ENCODE results near the gene GAGE12J. TPM values are rescaled to one million over a fixed set of nuclear protein-coding genes. Genes with fewer than 3 reads are reported as not detected.
A peak's percentile ranks its signal among the peaks of the same experiment; 100 is the strongest.

The GAGE12J gene
- total RNA-seq, 1 experiment from 2014 or later, result not detected

- Histone ChIP-seq H3K36me3 (ENCODE audit: control insufficient read depth, insufficient read depth, low read length) (no peaks in the 10 kb centered on the region), H3K9me3 (no peaks in the 10 kb centered on the region), H3K4me1 (no peaks in the 10 kb centered on the region), H3K4me3 (ENCODE audit: low read depth, low read length) (no peak overlapping the region), H3K27me3 (replicated peaks; ENCODE audit: control insufficient read depth, insufficient read depth, low read length) (no peaks in the 10 kb centered on the region)
- ChIA-PET CTCF (no interaction called here), POLR2A (no interaction called here)
- no TSS peak for BruUV-seq (replicated peaks)
- H3K27ac Mint-ChIP-seq (ENCODE audit: unreplicated experiment), result no peak overlapping the region
- intact Hi-C loops (cut with micrococcal nuclease; ENCODE audit: unreplicated experiment), result no loop called here
- TF ChIP-seq CTCF (IDR thresholded peaks at IDR 0.05; ENCODE audit: insufficient read depth in 1 of 2, low read depth in 1 of 2, low read length in 1 of 2, severe bottlenecking in 1 of 2, unreplicated experiment in 1 of 2), result no peak
- H3K36me3 Mint-ChIP-seq (ENCODE audit: insufficient read depth, unreplicated experiment), result peaks cover 18% of the 10 kb centered on the region
- H3K9me3 Mint-ChIP-seq (ENCODE audit: unreplicated experiment), result no peaks in the 10 kb centered on the region
- no peaks in the 10 kb centered on the region for H3K4me1 Mint-ChIP-seq (ENCODE audit: low read depth, unreplicated experiment)
- no peak overlapping the region for H3K4me3 Mint-ChIP-seq (ENCODE audit: unreplicated experiment)
- no peak for DNase-seq
- H3K27me3 Mint-ChIP-seq (ENCODE audit: insufficient read depth, unreplicated experiment), result no peaks in the 10 kb centered on the region
These were observed 43.8 kb upstream of the GAGE12J start for GRCh38 chrX:49278081-49278480.

- Mint-ChIP-seq H3K36me3 (ENCODE audit: insufficient read depth, unreplicated experiment) (peaks cover 12% of the 10 kb centered on the region), H3K4me1 (ENCODE audit: low read depth, unreplicated experiment) (no peaks in the 10 kb centered on the region), H3K9me3 (ENCODE audit: unreplicated experiment) (no peaks in the 10 kb centered on the region), H3K4me3 (ENCODE audit: unreplicated experiment) (no peak overlapping the region), H3K27me3 (ENCODE audit: insufficient read depth, unreplicated experiment) (no peaks in the 10 kb centered on the region), H3K27ac (ENCODE audit: unreplicated experiment) (peak overlapping the region; percentile 62)
- DNase-seq, result peak in 1 of 2 experiments; percentile 13
- intact Hi-C loops (cut with micrococcal nuclease; ENCODE audit: unreplicated experiment), result no loop called here
- Histone ChIP-seq H3K4me3 (ENCODE audit: low read depth, low read length) (no peak overlapping the region), H3K27me3 (replicated peaks; ENCODE audit: control insufficient read depth, insufficient read depth, low read length) (no peaks in the 10 kb centered on the region), H3K4me1 (no peaks in the 10 kb centered on the region), H3K36me3 (ENCODE audit: control insufficient read depth, insufficient read depth, low read length) (no peaks in the 10 kb centered on the region), H3K9me3 (no peaks in the 10 kb centered on the region)
- POLR2A ChIA-PET, result interaction anchor here (0.7 kb wide), 1 partner anchor 118 kb away, joined by 3 read pairs; no protein-coding TSS in a partner anchor
- no peak for TF ChIP-seq CTCF (IDR thresholded peaks at IDR 0.05; ENCODE audit: insufficient read depth in 1 of 2, low read depth in 1 of 2, low read length in 1 of 2, severe bottlenecking in 1 of 2, unreplicated experiment in 1 of 2)
- CTCF ChIA-PET, result no interaction called here
- no TSS peak for BruUV-seq (replicated peaks)
These were observed 39.2 kb upstream of the GAGE12J start for GRCh38 chrX:49282647-49283011.

GRCh38 chrX:49284212-49284611 is 37.6 kb upstream of the GAGE12J start:
- Histone ChIP-seq H3K36me3 (ENCODE audit: control insufficient read depth, insufficient read depth, low read length) (no peaks in the 10 kb centered on the region), H3K4me3 (ENCODE audit: low read depth, low read length) (no peak overlapping the region), H3K4me1 (no peaks in the 10 kb centered on the region), H3K27me3 (replicated peaks; ENCODE audit: control insufficient read depth, insufficient read depth, low read length) (no peaks in the 10 kb centered on the region), H3K9me3 (no peaks in the 10 kb centered on the region)
- Mint-ChIP-seq H3K4me3 (ENCODE audit: unreplicated experiment) (no peak overlapping the region), H3K27ac (ENCODE audit: unreplicated experiment) (no peak overlapping the region), H3K27me3 (ENCODE audit: insufficient read depth, unreplicated experiment) (no peaks in the 10 kb centered on the region), H3K36me3 (ENCODE audit: insufficient read depth, unreplicated experiment) (peaks cover 12% of the 10 kb centered on the region), H3K4me1 (ENCODE audit: low read depth, unreplicated experiment) (no peaks in the 10 kb centered on the region), H3K9me3 (ENCODE audit: unreplicated experiment) (no peaks in the 10 kb centered on the region)
- BruUV-seq (replicated peaks), result no TSS peak
- intact Hi-C loops (cut with micrococcal nuclease; ENCODE audit: unreplicated experiment), result no loop called here
- ChIA-PET POLR2A (no interaction called here), CTCF (no interaction called here)
- no peak for TF ChIP-seq CTCF (IDR thresholded peaks at IDR 0.05; ENCODE audit: insufficient read depth in 1 of 2, low read depth in 1 of 2, low read length in 1 of 2, severe bottlenecking in 1 of 2, unreplicated experiment in 1 of 2)
- no peak for DNase-seq
